ENCODE measurements around the gene EP400.

The EP400 gene

DNA sequence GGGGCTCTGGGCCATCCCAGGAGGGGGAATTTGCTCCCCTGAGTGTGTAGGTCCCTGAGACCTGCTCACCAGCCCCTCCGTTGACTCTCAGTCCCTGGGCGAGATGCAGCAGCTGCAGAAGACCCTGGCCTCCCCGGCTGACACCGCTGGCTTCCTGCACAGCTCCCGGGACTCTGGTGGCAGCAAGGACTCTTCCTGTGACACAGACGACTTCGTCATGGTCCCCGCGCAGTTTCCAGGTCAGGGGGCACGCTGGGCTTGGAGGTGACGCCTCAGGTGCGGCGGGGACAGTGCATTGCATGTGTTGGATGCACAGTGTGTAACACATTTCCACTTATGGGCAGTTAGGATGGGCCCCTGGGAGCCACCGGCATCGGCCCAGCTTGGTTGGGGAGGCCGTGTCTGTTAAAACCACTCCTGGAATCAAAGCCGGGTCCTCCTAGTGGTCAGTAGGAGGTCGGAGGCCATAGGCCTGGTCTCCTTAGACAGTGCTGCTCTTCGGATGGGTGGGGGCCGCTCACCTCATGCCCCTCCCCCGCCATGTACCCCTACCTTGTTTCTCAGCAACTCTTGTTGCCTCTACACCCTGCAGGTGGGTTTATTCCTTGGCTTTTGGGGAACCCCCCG is 37.8 kb upstream of the EP400 start:
- no peak for DNase-seq

DNA sequence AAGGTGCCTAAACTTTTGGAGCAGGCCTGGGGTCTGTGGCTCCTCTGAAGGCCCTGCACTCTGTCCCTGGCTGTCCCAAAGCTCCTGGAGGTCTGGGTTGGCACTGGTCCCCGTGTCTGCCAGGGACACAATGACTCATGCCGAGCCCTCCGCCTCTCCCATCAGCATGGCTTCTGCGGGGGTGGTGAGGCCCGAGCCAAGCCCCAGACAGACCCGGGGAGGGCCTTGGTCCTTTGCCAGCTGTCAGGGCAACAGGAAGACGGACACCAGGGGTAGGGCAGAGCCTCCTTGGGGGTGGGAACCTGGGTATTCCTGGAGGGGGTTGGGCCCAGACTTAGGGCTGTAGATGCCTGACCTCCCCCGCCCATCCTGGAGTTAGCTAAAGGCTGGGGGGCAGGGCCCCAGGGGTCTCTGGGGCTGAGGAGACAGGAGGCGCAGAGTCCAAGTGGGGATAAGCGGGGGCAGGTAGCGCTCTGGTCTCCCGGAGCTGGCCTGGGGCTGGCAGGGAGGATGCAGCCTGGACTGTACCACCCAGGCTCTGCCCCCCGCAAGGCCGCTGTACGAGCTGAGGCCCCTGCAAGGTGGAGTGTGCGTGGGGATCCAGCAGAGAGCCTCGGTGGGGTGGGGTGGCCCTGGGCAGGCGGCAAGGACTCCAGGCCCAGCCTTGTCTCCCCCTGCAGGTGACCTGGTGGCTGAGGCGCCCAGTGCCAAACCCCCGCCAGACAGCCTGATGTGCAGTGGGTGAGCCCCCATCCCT is 37.0 kb upstream of the EP400 start:
- no peak for DNase-seq

DNA sequence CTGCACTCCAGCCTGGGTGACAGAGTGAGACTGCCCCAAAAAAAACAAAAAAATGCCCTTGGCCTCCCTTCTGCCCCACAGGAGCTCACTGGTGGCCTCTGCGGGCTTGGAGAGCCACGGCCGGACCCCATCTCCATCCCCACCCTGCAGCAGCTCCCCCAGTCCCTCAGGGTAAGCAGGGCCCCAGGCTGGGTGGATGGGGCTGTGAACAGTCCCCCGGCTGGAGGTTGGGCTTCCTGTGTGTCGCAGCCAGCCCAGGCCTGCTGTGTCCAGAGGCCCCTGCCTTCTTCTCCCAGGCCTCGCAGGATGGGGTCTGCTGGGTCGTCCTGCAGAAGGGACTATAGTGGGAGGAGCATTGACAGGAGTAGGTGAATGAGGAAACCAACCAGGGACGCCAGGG is 36.1 kb upstream of the EP400 start:
- no peak for DNase-seq

DNA sequence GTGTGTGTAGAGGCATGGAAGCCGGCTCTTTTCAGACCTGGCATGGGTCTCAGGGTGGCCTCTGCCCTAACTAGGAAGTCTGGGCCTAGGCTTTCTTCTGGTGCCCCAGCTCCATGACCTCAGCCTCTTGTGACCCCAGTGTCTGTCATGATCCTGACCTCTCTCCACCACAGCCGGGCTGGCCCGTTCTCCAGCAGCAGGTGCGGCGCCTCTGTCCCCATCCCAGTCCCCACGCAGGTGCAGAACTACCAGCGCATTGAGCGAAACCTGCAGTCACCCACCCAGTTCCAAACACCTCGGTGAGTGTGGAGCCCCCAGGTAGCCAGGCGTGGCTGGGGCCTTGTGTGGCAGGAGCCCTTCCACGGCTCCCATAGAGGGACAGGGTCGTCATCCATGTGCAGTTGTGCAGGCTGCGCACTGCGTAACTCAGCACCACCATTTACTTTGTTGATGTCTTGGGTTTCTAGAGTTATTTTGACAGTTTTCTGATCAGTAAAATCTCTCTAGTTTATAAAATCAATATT is 35.5 kb upstream of the EP400 start:
- DNase-seq: no peak

DNA sequence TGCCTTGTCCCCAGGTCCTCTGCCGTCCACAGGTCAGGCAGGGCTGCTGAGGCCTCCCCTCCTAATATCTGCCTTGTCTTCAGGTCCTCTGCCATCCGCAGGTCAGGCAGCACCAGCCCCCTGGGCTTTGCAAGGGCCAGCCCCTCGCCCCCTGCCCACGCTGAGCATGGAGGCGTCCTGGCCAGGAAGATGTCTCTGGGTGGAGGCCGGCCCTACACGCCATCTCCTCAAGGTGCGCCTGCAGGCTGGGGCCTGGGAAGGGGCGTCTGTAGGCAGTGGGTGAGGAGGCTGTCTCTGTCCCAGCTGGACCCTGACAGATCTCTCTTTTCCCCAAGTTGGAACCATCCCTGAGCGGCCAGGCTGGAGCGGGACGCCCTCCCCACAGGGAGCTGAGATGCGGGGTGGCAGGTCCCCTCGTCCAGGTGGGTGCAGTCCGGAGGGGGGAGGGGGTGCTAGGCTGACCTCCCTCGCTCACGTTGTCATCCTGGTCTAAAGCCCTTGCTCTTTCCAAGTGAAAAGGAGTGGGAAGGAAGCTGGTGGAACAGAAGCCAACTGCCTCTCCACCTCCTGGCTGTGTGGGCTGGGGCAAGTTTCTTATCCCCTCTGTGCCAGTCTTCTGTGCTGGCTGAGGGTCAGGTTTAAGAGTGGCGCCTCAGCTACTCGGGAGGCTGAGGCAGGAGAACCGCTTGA is 34.6 kb upstream of the EP400 start:
- no peak for DNase-seq

DNA sequence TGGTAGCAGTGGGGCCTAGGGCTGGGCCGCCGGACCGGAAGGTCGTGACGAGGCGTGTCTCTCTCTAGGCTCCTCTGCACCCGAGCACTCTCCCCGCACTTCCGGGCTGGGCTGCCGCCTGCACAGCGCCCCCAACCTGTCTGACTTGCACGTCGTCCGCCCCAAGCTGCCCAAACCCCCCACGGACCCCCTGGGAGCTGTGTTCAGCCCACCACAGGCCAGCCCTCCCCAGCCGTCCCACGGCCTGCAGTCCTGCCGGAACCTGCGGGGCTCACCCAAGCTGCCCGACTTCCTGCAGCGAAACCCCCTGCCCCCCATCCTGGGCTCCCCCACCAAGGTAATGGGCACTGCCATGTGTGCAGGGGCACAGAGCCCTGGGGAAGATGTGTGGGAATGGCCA is 33.9 kb upstream of the EP400 start:
- DNase-seq: no peak

DNA sequence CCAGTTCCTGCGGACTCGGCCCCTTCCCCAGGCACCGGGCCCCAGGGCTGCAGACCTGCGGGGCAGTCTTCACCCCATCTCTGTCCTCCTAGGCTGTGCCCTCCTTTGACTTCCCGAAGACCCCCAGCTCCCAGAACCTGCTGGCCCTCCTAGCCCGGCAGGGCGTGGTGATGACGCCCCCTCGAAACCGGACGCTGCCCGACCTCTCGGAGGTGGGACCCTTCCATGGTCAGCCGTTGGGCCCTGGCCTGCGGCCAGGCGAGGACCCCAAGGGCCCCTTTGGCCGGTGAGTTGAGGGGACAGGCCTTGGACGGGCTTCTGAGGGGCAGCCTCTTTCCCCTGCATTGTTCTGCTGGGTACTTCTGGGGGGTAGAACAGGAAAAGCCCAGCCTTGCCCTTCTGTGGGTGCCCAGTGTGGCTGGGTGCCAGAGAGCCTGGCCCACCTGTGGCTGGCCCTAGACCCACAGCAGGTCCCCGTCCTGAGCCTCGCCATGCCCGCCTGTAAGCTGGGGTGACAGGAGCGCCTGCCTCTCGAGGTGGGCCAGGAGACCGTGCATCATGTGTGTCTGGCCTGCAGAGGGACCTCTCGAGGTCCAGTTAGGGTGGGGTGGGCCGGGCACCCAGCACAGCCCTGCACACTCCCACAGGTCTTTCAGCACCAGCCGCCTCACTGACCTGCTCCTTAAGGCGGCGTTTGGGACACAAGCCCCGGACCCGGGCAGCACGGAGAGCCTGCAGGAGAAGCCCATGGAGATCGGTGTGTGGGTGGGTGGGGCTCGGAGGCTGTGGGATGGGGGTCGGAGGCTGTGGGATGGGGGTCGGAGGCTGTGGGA is 33.2 kb upstream of the EP400 start:
- DNase-seq: no peak

DNA sequence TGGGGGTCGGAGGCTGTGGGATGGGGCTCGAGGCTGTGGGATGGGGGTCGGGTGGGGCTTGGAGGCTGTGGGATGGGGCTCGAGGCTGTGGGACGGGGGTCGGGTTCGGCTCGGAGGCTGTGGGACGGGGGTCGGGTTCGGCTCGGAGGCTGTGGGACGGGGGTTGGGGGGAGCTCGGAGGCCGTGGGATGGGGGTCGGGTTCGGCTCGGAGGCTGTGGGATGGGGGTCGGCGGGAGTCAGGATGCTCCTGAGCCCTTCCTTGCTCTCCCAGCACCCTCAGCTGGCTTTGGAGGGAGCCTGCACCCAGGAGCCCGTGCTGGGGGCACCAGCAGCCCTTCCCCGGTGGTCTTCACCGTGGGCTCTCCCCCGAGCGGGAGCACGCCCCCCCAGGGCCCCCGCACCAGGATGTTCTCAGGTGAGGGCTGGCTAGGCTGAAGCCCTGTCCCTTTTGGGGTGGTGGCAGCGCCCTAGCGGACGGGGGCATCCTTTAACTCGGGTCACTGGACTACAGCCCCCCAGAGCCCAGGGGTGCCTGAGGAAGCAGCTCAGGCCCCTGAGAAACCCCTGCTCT is 32.5 kb upstream of the EP400 start:
- no peak for DNase-seq

DNA sequence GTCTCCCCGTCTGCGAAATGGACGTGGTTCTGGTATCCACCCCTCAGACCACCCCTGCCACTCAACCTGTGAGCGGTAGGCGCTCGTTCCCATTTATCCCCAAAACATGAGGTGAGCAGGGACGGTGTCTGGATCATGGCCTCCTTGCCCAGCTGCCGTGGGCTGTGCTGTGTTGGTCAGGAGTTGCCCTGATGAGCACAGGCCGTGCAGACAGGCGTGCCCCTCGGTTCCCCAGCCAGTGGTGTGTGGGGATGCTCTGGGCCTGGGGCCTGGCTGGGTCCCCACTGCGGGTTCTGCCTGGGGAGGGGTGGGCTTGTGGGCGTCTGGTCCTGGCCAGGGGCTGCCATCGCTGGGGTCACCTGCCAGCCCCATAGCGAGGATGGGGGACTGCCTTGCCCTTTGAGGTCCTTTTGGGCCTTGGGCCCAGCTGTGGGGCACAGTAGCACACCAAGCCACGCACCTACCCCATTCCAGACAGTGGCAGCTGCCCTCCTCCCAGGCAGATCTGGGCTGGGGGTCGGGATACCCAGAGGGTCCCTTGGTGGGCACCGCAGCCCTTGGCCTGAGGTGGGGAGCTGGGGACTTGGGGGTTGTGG is 31.9 kb upstream of the EP400 start:
- DNase-seq: no peak

DNA sequence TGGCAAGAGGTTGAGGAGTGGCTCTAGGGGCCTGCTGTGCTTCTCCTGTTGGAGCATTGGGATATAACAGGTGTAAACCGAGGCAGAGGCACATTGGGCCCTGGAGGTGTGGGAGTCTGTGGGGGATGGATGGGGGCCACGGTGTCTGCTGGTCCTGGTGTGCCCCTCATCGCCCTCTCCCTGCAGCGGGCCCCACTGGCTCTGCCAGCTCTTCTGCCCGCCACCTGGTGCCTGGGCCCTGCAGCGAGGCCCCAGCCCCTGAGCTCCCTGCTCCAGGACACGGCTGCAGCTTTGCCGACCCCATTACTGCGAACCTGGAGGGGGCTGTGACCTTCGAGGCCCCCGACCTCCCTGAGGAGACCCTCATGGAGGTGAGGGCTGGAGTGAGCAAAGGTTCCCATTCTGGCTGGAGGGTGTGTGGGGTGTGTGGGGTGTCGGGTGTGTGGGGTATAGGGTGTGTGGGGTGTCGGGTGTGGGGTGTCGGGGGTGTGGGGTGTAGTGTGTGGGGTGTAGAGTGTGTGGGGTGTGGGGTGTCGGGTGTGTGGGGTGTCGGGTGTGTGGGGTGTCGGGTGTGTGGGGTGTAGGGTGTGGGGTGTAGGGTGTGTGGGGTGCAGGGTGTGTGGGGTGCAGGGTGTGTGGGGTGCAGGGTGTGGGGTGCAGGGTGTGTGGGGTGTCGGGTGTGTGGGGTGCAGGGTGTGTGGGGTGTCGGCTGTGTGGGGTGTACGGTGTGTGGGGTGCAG is 31.3 kb upstream of the EP400 start:
- no peak for DNase-seq

DNA sequence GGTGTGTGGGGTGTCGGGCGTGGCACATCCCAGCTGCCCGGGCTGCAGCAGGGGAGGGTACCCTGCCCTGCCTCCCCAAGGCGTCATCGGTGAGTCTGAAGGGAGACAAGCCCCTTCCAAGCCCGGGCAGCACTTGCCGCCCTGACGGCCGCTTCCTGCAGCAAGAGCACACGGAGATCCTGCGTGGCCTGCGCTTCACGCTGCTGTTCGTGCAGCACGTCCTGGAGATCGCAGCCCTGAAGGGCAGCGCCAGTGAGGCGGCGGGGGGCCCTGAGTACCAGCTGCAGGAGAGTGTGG is 30.7 kb upstream of the EP400 start:
- no peak for DNase-seq

DNA sequence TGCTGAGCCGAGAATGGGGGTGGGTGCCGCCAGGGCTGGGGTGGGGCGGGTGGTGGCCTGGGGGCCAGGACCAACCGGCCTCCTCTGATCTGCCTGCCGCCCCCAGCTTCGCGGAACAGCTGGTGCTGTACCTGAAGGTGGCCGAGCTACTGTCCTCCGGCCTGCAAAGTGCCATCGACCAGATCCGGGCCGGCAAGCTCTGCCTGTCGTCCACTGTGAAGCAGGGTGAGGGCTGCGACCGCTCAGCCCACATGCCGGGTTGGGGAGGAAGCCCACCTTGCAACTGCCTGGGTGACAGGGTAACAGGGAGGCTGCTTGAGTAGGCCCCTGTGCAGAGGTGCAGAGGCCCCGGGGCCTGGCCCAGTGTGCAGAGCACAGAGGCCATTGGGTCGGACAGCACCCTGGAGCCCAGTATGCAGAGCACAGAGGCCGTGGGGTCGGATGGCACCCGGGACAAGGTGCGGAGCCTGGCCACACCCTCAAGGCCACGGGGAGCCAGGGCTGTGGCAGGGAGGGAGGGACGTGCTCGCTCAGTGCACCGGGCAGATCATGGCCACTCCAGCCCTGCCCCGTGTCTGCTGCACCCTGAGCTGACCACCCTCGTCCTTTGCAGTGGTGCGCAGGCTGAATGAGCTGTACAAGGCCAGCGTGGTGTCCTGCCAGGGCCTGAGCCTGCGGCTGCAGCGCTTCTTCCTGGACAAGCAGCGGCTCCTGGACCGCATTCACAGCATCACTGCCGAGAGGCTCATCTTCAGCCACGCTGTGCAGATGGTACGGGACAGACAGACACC is 30.2 kb upstream of the EP400 start:
- no peak for DNase-seq

DNA sequence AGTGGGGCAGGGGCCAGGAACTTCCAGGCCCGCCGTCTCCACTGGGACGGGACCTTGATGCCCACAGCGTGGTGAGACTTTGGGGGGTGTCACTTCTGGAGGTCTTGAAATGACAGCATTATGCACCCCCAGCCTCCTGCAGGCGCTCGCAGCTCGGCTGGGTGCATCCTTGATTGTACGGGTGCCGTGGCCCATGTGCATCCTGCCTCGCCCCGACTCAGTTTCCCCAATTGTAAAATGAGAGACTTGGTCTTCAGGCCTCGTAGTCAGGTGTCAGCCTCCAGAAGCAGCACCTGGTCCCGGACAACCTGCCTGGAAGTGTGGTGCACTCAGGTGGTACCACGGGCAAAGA is 29.6 kb upstream of the EP400 start:
- no peak for DNase-seq

DNA sequence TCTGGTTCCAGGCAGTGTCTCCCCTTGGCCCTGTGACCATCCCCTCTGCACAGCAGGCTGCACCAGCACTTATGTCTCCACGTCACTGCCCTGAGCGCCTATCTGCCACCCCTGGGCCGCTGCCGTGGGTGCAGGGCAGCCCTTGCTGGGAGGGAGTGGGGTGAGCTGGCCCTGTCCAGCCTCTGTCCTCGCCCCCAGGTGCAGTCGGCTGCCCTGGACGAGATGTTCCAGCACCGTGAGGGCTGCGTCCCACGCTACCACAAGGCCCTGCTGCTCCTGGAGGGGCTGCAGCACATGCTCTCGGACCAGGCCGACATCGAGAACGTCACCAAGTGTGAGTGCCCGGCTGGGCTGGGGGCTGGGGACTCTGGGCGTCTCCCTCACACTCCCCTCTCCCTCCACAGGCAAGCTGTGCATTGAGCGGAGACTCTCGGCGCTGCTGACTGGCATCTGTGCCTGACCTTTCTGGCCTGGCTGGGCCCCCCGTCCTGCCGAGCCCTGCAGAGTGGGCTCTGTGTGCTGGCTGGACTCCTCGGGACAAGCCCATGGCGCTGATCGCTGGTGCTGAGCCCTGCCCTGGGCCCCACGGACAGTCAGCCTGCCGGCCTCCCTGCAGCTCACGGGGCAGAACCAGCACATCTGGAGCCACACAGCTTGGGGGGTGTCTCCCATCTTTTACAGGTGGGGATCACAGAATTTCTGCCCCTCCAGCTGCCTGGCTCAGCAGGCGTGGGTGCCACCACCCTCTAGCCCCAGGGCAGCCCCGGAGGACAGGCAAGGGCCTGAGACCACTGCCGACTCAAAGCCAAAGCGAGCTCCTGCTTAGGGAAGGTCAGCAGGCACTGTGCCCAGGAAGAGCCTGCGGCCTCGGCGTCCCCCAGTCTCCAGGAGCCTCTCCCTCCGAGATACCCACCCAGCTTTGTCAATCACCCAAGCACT is 28.6 kb upstream of the EP400 start:
- no peak for DNase-seq

DNA sequence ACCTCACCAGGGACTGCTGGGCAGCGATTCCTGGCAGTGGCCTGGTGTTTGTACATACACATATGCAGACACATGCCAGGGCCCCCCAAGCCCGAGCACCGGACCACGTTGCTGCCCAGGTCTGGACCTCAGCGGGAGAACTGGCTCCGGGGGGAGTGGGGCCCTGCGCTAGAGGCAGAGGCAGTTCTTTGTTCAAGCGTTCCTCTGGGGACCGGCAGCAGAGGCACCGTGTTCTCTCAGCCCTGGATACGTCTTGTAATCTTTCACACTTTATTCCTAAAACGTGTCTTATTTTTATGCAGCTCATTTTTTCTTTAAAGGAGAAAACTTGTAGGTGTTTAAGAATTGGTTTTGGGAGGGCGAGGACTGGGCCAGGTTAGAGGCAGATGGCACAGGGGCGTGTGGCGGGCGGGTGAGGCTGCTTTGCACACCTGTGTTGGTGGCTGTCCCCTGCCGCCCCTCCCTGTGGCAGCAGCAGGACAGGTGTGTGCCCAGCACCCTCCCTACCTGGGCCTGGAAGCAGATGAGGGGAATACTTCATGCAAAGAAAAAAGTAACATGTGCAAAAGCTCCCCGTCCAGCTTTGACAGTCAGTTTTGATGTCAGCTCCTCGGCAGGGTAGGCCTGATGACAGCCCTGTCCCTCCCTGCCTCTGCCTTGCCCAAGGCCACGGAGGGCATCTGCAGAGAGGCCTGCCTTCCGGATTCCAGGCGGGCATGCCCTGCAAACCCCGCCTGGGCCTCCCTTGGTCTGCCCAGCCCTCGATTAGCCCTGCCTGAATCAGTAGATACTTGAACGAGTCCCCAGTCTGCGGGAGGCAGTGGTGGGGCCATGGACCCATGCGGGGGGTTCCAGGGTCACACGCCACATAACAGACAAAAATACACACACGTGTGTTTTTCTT is 27.6 kb upstream of the EP400 start:
- DNase-seq: peak; percentile 6

DNA sequence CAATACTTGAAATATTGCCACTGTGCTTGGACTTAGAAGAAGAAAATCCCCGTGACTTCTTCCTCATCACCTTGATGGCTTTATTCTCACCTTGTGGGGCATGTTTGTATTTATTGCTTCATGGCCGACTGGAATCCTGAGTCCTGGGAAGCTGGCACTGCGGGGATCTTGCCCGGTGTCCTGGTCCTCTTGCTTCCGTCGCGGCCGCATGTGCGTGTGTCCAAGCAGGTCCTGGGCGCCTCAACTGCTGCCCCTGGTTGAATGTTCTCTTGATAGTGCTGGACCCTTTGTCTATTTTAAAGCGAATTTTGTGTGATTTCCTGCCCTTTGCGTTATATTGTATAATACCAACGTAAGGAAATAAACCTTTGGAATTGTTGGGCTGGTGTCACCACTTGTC is 27.0 kb upstream of the EP400 start:
- DNase-seq: no peak

DNA sequence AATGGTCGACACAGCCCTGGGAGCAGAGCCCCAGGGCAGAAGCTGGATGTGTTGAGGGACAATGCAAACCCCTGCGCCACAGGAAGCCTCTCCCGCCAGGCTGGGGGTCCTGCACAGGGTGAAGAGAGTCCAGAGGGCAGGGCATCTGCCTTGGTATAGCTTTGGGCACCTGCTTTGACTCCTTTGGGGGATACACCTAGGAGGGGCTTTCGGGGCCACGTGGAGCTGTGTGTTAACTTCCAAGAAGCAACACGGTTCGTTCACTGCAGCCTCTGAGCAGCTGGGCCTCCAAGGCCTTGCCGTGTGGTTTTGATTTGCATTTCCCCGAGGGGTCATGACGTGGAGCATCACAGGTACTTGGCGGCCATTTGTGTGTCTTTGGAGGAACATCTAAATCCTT is 26.5 kb upstream of the EP400 start:
- DNase-seq: peak; percentile 28

All from NCI-H2171 treated with DMSO at 0.1 percent for 48 hours (cell line).